ENCODE measurements around the gene ASB7.

GRCh38 chr15:100651253-100651652 is 48.9 kb downstream of the ASB7 start:
- TF ChIP-seq, protein P1, sequence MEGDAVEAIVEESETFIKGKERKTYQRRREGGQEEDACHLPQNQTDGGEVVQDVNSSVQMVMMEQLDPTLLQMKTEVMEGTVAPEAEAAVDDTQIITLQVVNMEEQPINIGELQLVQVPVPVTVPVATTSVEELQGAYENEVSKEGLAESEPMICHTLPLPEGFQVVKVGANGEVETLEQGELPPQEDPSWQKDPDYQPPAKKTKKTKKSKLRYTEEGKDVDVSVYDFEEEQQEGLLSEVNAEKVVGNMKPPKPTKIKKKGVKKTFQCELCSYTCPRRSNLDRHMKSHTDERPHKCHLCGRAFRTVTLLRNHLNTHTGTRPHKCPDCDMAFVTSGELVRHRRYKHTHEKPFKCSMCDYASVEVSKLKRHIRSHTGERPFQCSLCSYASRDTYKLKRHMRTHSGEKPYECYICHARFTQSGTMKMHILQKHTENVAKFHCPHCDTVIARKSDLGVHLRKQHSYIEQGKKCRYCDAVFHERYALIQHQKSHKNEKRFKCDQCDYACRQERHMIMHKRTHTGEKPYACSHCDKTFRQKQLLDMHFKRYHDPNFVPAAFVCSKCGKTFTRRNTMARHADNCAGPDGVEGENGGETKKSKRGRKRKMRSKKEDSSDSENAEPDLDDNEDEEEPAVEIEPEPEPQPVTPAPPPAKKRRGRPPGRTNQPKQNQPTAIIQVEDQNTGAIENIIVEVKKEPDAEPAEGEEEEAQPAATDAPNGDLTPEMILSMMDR (IDR thresholded peaks at IDR 0.05), result no peak
- no peak for TF ChIP-seq POLR2A (IDR thresholded peaks at IDR 0.05)
